Glomerular endothelial cell (primary cell): ENCODE data around the gene PLXNA2. TPM values are rescaled to one million over a fixed set of nuclear protein-coding genes. Genes with fewer than 3 reads are reported as not detected.
A peak's percentile ranks its signal among the peaks of the same experiment; 100 is the strongest.

Experiments
- DNase-seq: peaks from one replicate; pipeline ENCODE4 v3.0.0-alpha.2; 2011; ENCODE audit warnings: low read depth, low spot score; ENCODE audit errors: extremely low read depth
- total RNA-seq: library from RNA; depleted of rRNA; stranded (reverse); fragments of >200 nt; gene quantifications from 2 replicates; pipeline ENCODE4 v1.2.3, GENCODE V29; 2015

PLXNA2 gene
- total RNA-seq, 1 donor from 2014 or later, result 181 TPM

- no peak for DNase-seq
Observed at GRCh38 chr1:208008534-208008933, 235.7 kb downstream of the PLXNA2 start.

- no peak for DNase-seq
Observed at GRCh38 chr1:208007938-208008342, 236.2 kb downstream of the PLXNA2 start.

GRCh38 chr1:208007319-208007937, 236.8 kb downstream of the PLXNA2 start:
- DNase-seq, result no peak

- no peak for DNase-seq
Observed at GRCh38 chr1:208006258-208006920, 237.8 kb downstream of the PLXNA2 start.

GRCh38 chr1:208004851-208005250, 239.3 kb downstream of the PLXNA2 start:
- no peak for DNase-seq

GRCh38 chr1:208003241-208003640, 240.9 kb downstream of the PLXNA2 start:
- no peak for DNase-seq

- no peak for DNase-seq
Observed at GRCh38 chr1:208002672-208003071, 241.5 kb downstream of the PLXNA2 start.

GRCh38 chr1:208002078-208002477, 242.1 kb downstream of the PLXNA2 start:
- DNase-seq, result no peak

GRCh38 chr1:208000504-208000903, 243.7 kb downstream of the PLXNA2 start:
- no peak for DNase-seq

GRCh38 chr1:207999972-208000371, 244.2 kb downstream of the PLXNA2 start:
- DNase-seq, result no peak

GRCh38 chr1:207999274-207999915, 244.8 kb downstream of the PLXNA2 start:
- no peak for DNase-seq

GRCh38 chr1:207998691-207999090, 245.5 kb downstream of the PLXNA2 start:
- no peak for DNase-seq

GRCh38 chr1:207997486-207998268, 246.5 kb downstream of the PLXNA2 start:
- peak; percentile 51 for DNase-seq

GRCh38 chr1:207996636-207997035, 247.5 kb downstream of the PLXNA2 start:
- DNase-seq, result no peak

- DNase-seq, result no peak
Observed at GRCh38 chr1:207995576-207995975, 248.6 kb downstream of the PLXNA2 start.

- no peak for DNase-seq
Observed at GRCh38 chr1:207993477-207994445, 250.4 kb downstream of the PLXNA2 start.

- DNase-seq, result no peak
Observed at GRCh38 chr1:207992677-207993236, 251.4 kb downstream of the PLXNA2 start.

- no peak for DNase-seq
Observed at GRCh38 chr1:207991583-207992026, 252.6 kb downstream of the PLXNA2 start.

- DNase-seq, result no peak
Observed at GRCh38 chr1:207990876-207991582, 253.2 kb downstream of the PLXNA2 start.
